ENCODE measurements around the gene TAF4.

DNA sequence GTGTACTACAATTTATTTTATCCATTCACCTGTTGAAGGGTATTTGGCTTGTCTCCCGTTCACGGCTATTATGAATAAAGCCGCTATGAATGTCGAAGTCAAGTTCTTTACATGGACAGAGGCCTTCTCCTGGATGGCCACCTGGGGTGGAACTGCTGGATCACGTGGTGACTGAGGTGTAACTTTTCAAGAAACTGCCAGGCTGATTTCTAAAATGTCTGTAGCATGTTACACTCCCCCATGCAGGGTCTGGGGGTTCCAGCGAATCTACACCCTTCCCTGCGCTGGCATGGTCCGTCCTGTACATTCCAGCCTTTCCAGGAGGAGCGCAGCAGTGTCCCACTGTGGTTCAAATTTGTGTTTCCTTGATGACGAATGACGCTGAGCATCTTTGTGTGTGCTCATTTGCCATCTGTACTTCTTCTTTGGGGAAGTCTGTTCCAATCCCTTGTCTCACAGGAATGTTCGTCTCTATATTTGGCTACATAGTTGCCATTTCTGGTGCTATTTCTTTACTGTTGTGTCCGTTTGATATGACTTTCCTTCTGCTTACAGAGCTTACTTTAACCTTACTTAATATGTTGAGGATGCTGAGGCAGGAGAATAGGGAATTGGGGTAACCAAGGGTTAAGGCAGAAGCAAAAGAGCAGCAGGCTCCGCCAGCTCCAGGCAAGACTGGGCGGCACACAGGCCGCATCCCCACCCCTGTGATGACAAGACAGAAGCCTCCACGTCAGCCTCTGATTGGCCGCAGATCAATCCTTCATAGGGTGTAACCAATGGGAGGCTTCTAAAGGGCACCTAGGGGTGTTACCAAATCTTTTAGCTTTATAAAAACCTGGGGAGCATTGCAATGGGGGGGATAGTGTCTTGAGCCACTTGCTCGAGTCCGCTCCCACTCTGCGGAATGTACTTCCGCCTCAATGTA, 106.6 kb downstream of the TAF4 start:
- TF ChIP-seq ZNF33A (CRISPR knock-in tag; IDR thresholded peaks at IDR 0.05; ENCODE audit: borderline replicate concordance) (no peak), RFXANK (CRISPR knock-in tag; IDR thresholded peaks at IDR 0.05) (no peak)

Data from HepG2 (cell line).